ENCODE data around the gene COPS7B. TPM values are rescaled to one million over a fixed set of nuclear protein-coding genes. Genes with fewer than 3 reads are reported as not detected.

COPS7B gene
- total RNA-seq, 2 donors from 2014 or later = 44.6 to 54.5 TPM

GRCh38 chr2:231769170-231770136 is 16.8 kb upstream of the COPS7B start:
- Mint-ChIP-seq H3K27me3 (ENCODE audit: low read depth) (no peaks in the 10 kb centered on the region), H3K27ac (peak overlapping the region; percentile 17), H3K4me1 (ENCODE audit: low read depth) (peaks cover 28% of the 10 kb centered on the region), H3K36me3 (ENCODE audit: insufficient read depth in 2 of 2) (no peaks in the 10 kb centered on the region), H3K9me3 (no peaks in the 10 kb centered on the region), H3K4me3 (no peak overlapping the region)
- ATAC-seq (replicated peaks in 1 of 2) (no peak), DNase-seq (no peak)

DNA sequence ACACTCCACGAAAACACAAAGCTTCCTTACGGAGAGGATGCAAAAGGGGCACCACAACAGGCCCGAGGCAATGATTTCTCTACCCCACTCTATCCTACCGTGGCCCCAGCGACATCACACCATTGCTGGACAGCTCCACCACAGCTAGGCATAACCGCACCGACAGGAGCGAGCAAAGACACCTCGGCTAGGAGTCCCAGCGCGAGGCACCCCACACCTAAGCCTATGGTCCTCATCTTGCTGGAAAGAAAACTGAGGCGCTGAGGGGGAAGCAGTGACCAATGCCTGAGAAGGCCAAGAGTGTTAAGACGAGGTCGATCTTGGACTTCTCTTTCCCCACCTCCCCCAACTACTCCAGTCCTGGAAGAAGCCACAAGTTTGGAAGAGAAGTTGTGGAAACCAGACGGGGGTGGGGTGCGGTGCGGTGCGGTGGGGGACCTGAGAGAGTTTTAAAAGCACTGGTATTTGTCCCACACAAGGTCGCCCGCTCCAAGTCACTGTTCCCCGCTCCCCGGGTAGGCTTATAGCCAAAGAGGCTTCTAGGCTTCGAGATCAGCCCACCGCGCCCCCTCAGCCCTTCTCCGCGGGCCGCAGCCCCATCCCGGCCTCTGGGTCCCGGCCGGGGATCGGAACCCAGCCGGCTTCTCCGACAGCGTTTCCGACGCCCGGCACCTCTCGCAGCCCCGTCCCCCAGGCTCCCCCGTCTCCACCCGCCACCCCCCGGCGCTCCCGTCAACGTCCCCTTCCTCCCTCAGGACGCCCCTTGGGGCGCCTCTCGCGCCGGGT is 5.9 kb upstream of the COPS7B start:
- Mint-ChIP-seq H3K4me3 (peak overlapping the region; percentile 88 to 100), H3K27ac (peak overlapping the region; percentile 29), H3K9me3 (no peaks in the 10 kb centered on the region), H3K4me1 (ENCODE audit: low read depth) (peaks cover 53% of the 10 kb centered on the region), H3K27me3 (ENCODE audit: low read depth) (no peaks in the 10 kb centered on the region), H3K36me3 (ENCODE audit: insufficient read depth in 2 of 2) (peaks cover 6 to 12% of the 10 kb centered on the region in 2 donors)
- ATAC-seq (replicated peaks in 1 of 2) (no peak), DNase-seq (peak; percentile 10 to 12)

DNA sequence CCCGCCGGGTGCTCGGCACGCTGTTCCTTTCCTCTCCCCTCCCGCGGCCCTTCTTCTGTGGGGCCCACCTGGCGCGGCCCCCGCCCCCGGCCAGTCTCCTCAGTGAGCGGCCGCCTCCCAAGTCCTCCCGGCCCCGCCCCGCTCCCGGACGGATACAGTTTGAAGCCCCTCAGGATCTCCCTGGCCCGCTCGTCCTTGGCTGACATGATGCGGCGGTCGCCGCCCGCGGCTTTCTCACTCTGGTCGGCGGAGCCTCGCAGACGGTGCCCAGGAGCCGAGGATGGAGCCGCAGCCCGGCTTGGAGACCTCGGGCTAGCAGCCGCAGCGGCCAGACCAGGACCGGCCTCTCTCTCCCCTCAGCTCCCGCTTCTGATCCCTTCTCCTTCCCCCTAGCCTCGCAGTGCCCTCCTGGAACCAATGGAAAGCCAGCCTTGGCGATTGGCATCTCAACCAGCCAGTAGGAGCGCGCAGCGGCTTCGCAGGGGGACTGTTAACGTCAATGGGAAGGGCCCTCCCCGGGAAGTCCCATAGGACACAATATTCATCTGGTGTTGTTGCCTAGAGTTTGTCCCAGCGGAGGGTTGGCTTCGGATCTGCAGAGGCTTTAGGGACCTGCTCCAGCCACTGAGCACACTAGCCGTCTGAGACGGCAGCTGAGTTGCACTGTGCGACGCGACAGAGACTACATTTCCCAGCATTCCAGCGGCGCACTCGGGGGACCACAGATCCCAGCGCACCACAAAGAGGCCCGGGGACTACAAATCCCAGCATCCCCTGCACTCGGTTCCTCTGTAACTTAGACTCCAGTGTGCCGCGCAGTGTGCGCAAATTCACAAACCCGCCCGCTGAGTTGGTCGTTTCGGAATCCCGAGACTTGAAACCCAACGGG is 5.1 kb upstream of the COPS7B start, which contains the start of gene PDE6D:
PDE6D (minus strand) TSS at position 374 of the 889 bp plus-strand sequence; CDS start at position 206, 168 bp downstream.
- peak; percentile 98 for DNase-seq
- Mint-ChIP-seq H3K4me3 (peak within 1 kb of the TSS; percentile 88 to 100), H3K4me1 (ENCODE audit: low read depth) (peaks cover 61% of the 10 kb centered on the region), H3K9me3 (no peaks in the 10 kb centered on the region), H3K27me3 (ENCODE audit: low read depth) (no peaks in the 10 kb centered on the region), H3K27ac (peak within 1 kb of the TSS; percentile 86), H3K36me3 (ENCODE audit: insufficient read depth in 2 of 2) (peaks cover 6 to 13% of the 10 kb centered on the region in 2 donors)
- ATAC-seq (replicated peaks in 1 of 2) = peak; percentile 92

GRCh38 chr2:231781798-231782726 is 4.2 kb upstream of the COPS7B start:
- peak overlapping the region; percentile 88 to 100 for H3K4me3 Mint-ChIP-seq
- H3K27me3 Mint-ChIP-seq (ENCODE audit: low read depth) = no peaks in the 10 kb centered on the region
- peaks cover 7 to 14% of the 10 kb centered on the region in 2 donors for H3K36me3 Mint-ChIP-seq (ENCODE audit: insufficient read depth in 2 of 2)
- peak in 1 of 2 donors; percentile 11 for ATAC-seq (replicated peaks in 1 of 2)
- H3K4me1 Mint-ChIP-seq (ENCODE audit: low read depth) = peaks cover 65% of the 10 kb centered on the region
- no peaks in the 10 kb centered on the region for H3K9me3 Mint-ChIP-seq
- H3K27ac Mint-ChIP-seq = peak overlapping the region; percentile 86
- peak; percentile 23 to 29 for DNase-seq

GRCh38 chr2:231785413-231785812 is 832 bp upstream of the COPS7B start:
- no peaks in the 10 kb centered on the region for H3K27me3 Mint-ChIP-seq (ENCODE audit: low read depth)
- peaks cover 76% of the 10 kb centered on the region for H3K4me1 Mint-ChIP-seq (ENCODE audit: low read depth)
- H3K9me3 Mint-ChIP-seq = no peaks in the 10 kb centered on the region
- no peak for DNase-seq
- H3K27ac Mint-ChIP-seq = peak overlapping the region; percentile 92
- ATAC-seq (replicated peaks in 1 of 2) = no peak
- H3K36me3 Mint-ChIP-seq (ENCODE audit: insufficient read depth in 2 of 2) = peaks cover 6 to 16% of the 10 kb centered on the region in 2 donors
- peak overlapping the region; percentile 94 to 96 for H3K4me3 Mint-ChIP-seq

DNA sequence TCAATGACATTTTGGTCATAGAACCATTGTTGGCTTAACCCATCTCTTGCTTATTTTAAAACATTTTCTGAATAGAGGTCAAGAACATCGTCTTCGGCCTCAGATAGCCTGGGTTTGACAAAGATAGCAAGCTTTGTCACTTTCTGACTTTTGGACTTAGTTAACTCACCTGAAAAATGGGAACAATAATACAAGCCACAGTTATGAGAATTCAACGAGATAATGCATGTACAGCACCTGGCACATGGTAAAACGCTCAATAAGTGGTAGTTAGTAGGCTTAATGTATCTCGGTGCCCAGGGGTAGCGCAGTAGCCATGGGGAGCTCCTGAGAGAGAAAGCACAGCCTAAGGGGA is 446 bp upstream of the COPS7B start:
- no peaks in the 10 kb centered on the region for H3K27me3 Mint-ChIP-seq (ENCODE audit: low read depth)
- peaks cover 6 to 16% of the 10 kb centered on the region in 2 donors for H3K36me3 Mint-ChIP-seq (ENCODE audit: insufficient read depth in 2 of 2)
- H3K4me3 Mint-ChIP-seq = peak overlapping the region; percentile 94 to 96
- no peaks in the 10 kb centered on the region for H3K9me3 Mint-ChIP-seq
- DNase-seq (no peak), ATAC-seq (replicated peaks in 1 of 2) (no peak)
- peaks cover 76% of the 10 kb centered on the region for H3K4me1 Mint-ChIP-seq (ENCODE audit: low read depth)
- peak overlapping the region; percentile 92 for H3K27ac Mint-ChIP-seq

DNA sequence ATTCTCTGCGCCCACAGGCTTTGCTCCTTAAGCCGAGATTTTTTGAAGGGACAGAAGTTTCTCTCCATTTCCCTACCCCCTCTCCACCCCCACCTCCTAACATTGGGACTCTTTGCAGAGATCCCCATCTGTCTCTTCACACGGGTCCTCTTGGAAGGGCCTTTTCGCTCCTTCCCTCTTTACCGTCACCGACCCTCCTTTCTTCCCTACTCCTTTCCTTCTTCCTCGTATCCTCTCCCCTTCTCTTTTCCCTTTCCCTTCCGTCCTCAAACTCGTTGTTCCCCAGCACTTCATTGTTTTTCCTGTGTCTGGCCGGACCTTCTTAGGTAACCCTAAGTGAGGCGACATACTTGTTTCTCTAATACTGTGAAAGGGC is 660 bp downstream of the COPS7B start:
- no peak for DNase-seq
- no peaks in the 10 kb centered on the region for H3K9me3 Mint-ChIP-seq
- H3K27ac Mint-ChIP-seq = peak overlapping the region; percentile 56
- ATAC-seq (replicated peaks in 1 of 2) = no peak
- peaks cover 4 to 15% of the 10 kb centered on the region in 2 donors for H3K36me3 Mint-ChIP-seq (ENCODE audit: insufficient read depth in 2 of 2)
- no peaks in the 10 kb centered on the region for H3K27me3 Mint-ChIP-seq (ENCODE audit: low read depth)
- H3K4me3 Mint-ChIP-seq = peak overlapping the region; percentile 94 to 96
- peaks cover 79% of the 10 kb centered on the region for H3K4me1 Mint-ChIP-seq (ENCODE audit: low read depth)

DNA sequence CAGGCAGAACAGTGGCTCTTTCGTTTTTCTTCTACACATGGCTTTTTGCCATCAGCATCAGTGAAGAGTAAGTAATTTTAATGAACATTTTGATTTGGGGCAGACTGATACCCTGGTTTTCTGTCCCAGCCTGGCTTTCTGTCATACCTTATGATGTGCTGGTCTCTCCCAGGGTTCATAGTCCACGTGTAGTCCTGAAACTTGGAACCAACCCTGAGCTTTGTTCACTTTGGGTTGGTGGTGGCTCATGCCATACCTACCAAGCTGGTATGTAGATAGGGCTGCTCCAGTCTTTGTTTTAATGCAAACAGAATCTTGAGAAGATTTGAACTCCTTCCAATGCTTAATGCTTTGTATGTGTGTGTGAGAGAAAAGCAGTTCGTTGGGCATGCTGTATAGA is 4.9 kb downstream of the COPS7B start:
- H3K36me3 Mint-ChIP-seq (ENCODE audit: insufficient read depth in 2 of 2) = peaks cover 5 to 22% of the 10 kb centered on the region in 2 donors
- no peak overlapping the region for H3K27ac Mint-ChIP-seq
- no peaks in the 10 kb centered on the region for H3K27me3 Mint-ChIP-seq (ENCODE audit: low read depth)
- no peak for ATAC-seq (replicated peaks in 1 of 2)
- H3K4me3 Mint-ChIP-seq = no peak overlapping the region
- H3K4me1 Mint-ChIP-seq (ENCODE audit: low read depth) = peaks cover 37% of the 10 kb centered on the region
- H3K9me3 Mint-ChIP-seq = no peaks in the 10 kb centered on the region
- DNase-seq = no peak

- Mint-ChIP-seq H3K9me3 (no peaks in the 10 kb centered on the region), H3K27me3 (ENCODE audit: low read depth) (no peaks in the 10 kb centered on the region), H3K4me3 (no peak overlapping the region), H3K4me1 (ENCODE audit: low read depth) (peaks cover 14% of the 10 kb centered on the region), H3K36me3 (ENCODE audit: insufficient read depth in 2 of 2) (peaks cover 5 to 38% of the 10 kb centered on the region in 2 donors), H3K27ac (no peak overlapping the region)
- no peak for DNase-seq
- no peak for ATAC-seq (replicated peaks in 1 of 2)
Observed at GRCh38 chr2:231794383-231794782, 8.1 kb downstream of the COPS7B start.

DNA sequence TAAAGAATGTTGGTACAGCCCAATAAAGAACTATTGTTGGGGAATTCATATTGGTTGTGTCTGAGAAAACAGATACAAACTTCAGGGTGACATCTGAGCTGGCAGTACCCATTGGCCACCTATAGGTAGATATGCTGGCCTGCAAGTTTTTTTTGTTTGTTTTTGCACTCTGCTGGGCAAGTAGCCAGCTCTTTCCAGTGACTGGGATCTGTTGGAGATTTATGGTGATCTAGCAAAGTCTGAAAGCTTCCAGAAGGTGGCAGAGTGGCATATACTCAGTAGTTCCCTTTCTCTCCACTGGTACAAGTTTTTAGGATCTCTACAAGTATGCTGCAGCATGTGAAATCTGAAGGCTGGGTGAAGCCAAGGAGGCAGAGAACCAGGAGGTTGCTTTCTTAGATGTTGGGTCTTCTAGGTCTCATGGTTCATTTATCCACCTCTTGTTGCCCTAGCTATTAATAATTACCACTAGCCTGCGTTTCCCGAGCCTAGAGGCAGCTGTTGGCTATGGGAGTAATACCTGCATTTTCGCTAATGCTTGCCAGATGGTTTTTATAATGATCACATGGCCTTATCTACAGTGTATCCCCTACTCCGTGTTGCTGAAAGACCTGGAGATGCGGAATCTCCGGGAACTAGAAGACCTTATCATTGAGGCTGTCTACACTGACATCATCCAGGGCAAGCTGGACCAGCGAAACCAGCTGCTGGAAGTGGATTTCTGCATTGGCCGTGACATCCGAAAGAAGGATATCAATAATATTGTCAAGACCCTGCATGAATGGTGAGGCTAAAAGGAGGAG is 9.5 kb downstream of the COPS7B start:
- Mint-ChIP-seq H3K27ac (no peak overlapping the region), H3K36me3 (ENCODE audit: insufficient read depth in 2 of 2) (peaks cover 5 to 32% of the 10 kb centered on the region in 2 donors), H3K4me1 (ENCODE audit: low read depth) (peaks cover 7% of the 10 kb centered on the region), H3K9me3 (no peaks in the 10 kb centered on the region), H3K27me3 (ENCODE audit: low read depth) (no peaks in the 10 kb centered on the region), H3K4me3 (no peak overlapping the region)
- ATAC-seq (replicated peaks in 1 of 2) = no peak
- no peak for DNase-seq

DNA sequence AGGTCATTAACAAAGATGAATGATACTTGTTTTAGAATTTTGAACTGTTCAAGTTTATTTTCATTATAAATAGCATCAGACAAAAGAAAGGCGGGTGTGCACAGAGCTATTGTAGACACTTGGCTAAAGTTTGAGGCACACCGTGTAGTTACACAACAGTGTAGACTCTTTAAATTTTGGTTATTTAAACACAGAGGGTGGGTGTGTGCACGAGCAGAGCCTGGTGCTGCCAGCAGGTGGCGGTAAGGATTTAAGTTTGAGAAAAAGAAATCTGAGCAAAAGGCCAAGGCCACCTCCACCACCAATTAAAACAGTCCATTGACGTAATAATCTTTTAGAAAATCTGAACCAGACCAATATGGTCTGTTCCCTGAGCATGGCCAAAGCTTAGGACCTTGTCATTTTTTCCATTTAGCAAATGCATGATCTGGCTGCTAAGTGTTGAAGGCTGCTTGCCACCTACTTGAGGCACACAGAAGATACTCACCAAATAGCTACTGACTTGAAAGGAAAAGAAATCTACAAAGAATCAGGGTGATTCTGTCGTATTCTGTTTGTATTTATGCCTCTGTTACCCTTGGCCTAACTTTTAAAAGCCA is 14.3 kb downstream of the COPS7B start:
- H3K27me3 Mint-ChIP-seq (ENCODE audit: low read depth) = no peaks in the 10 kb centered on the region
- peaks cover 6% of the 10 kb centered on the region for H3K4me1 Mint-ChIP-seq (ENCODE audit: low read depth)
- H3K36me3 Mint-ChIP-seq (ENCODE audit: insufficient read depth in 2 of 2) = peaks cover 7 to 27% of the 10 kb centered on the region in 2 donors
- H3K9me3 Mint-ChIP-seq = no peaks in the 10 kb centered on the region
- H3K4me3 Mint-ChIP-seq = no peak overlapping the region
- ATAC-seq (replicated peaks in 1 of 2) = peak; percentile 52 to 55
- H3K27ac Mint-ChIP-seq = no peak overlapping the region
- peak; percentile 40 to 58 for DNase-seq

All from activated T-cell treated with anti-CD3 and anti-CD28 coated beads, Interleukin-2, amount 50 U/mL, for 72 hours (primary cell).